ENCODE data around the gene STK38L. TPM values are rescaled to one million over a fixed set of nuclear protein-coding genes. Genes with fewer than 3 reads are reported as not detected.

STK38L gene
- total and polyA plus RNA-seq, 7 donors: 16.8 to 86.2 (median 67.3) TPM

GRCh38 chr12:27355979-27356378 lies 111.9 kb downstream of the STK38L start:
- Histone ChIP-seq H3K36me3 (no peaks in the 10 kb centered on the region), H3K27ac (no peak overlapping the region), H3K4me3 (no peak overlapping the region), H3K4me1 (no peaks in the 10 kb centered on the region), H3K9me3 (no peaks in the 10 kb centered on the region), H3K27me3 (no peaks in the 10 kb centered on the region)
- intact Hi-C loops (cut with DNase I): no loop called here
- no peak for DNase-seq
- TF ChIP-seq CTCF (IDR thresholded peaks at IDR 0.05): no peak
- no peak for TF ChIP-seq POLR2AphosphoS5 (IDR thresholded peaks at IDR 0.05)
- TF ChIP-seq EP300 (IDR thresholded peaks at IDR 0.05): no peak
- no peak for TF ChIP-seq POLR2A (IDR thresholded peaks at IDR 0.05)
- 38 to 66% methylated on average over 1 of the region's 1 CpG for WGBS, 2 donors

- Histone ChIP-seq H3K27me3 (no peaks in the 10 kb centered on the region), H3K4me1 (no peaks in the 10 kb centered on the region), H3K4me3 (no peak overlapping the region), H3K36me3 (no peaks in the 10 kb centered on the region), H3K27ac (no peak overlapping the region), H3K9me3 (no peaks in the 10 kb centered on the region)
- TF ChIP-seq POLR2AphosphoS5 (IDR thresholded peaks at IDR 0.05) (no peak), POLR2A (IDR thresholded peaks at IDR 0.05) (no peak), CTCF (IDR thresholded peaks at IDR 0.05) (no peak), EP300 (IDR thresholded peaks at IDR 0.05) (no peak)
- intact Hi-C loops (cut with DNase I): no loop called here
- WGBS, 2 donors: 19 to 76% methylated on average over 3 of the region's 3 CpGs
- DNase-seq: no peak
Measured at GRCh38 chr12:27359578-27360340, 115.7 kb downstream of the STK38L start.

GRCh38 chr12:27361372-27361771 lies 117.3 kb downstream of the STK38L start:
- TF ChIP-seq POLR2A (IDR thresholded peaks at IDR 0.05) (no peak), EP300 (IDR thresholded peaks at IDR 0.05) (no peak), CTCF (IDR thresholded peaks at IDR 0.05) (no peak), POLR2AphosphoS5 (IDR thresholded peaks at IDR 0.05) (no peak)
- H3K27ac ChIP-seq: no peak overlapping the region
- intact Hi-C loops (cut with DNase I): no loop called here

GRCh38 chr12:27366621-27367020 lies 122.5 kb downstream of the STK38L start:
- Histone ChIP-seq H3K4me1 (no peaks in the 10 kb centered on the region), H3K4me3 (no peak overlapping the region), H3K27ac (no peak overlapping the region), H3K9me3 (no peaks in the 10 kb centered on the region), H3K36me3 (peaks cover 0 to 6% (median 0%) of the 10 kb centered on the region in 4 donors), H3K27me3 (no peaks in the 10 kb centered on the region)
- TF ChIP-seq EP300 (IDR thresholded peaks at IDR 0.05) (no peak), CTCF (IDR thresholded peaks at IDR 0.05) (no peak), POLR2AphosphoS5 (IDR thresholded peaks at IDR 0.05) (no peak), POLR2A (IDR thresholded peaks at IDR 0.05) (no peak)
- 98% methylated on average over 3 of the region's 3 CpGs for WGBS, 2 donors
- intact Hi-C loops (cut with DNase I): no loop called here
- no peak for DNase-seq

More at GRCh38 chr12:27361372-27361771, 117.3 kb downstream of the STK38L start:
- DNase-seq: no peak
- Histone ChIP-seq H3K9me3 (no peaks in the 10 kb centered on the region), H3K36me3 (no peaks in the 10 kb centered on the region), H3K4me3 (no peak overlapping the region), H3K4me1 (no peaks in the 10 kb centered on the region), H3K27me3 (no peaks in the 10 kb centered on the region)
- 93% methylated on average over 2 of the region's 2 CpGs for WGBS, 2 donors
